ENCODE measurements around the gene COL24A1.

DNA sequence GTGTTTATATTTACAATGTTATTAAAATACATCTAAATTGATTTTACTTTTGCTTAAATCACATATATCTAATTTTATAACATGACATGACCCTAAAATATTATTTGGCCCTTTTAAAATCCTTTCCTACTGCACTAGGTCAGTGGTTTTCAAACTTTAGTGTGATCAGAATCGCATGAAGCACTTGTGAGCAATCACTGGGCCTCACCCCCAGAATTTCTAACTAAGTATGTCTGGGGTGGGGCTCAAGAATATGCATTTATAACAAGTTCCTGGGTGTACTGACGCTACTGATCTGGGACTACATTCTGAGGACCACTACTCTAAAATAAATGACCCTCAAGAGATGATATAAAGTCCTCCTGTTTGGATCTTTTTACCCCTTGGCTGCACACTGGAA lies 8.8 kb downstream of the COL24A1 start:
- TF ChIP-seq, protein P1, sequence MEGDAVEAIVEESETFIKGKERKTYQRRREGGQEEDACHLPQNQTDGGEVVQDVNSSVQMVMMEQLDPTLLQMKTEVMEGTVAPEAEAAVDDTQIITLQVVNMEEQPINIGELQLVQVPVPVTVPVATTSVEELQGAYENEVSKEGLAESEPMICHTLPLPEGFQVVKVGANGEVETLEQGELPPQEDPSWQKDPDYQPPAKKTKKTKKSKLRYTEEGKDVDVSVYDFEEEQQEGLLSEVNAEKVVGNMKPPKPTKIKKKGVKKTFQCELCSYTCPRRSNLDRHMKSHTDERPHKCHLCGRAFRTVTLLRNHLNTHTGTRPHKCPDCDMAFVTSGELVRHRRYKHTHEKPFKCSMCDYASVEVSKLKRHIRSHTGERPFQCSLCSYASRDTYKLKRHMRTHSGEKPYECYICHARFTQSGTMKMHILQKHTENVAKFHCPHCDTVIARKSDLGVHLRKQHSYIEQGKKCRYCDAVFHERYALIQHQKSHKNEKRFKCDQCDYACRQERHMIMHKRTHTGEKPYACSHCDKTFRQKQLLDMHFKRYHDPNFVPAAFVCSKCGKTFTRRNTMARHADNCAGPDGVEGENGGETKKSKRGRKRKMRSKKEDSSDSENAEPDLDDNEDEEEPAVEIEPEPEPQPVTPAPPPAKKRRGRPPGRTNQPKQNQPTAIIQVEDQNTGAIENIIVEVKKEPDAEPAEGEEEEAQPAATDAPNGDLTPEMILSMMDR (IDR thresholded peaks at IDR 0.05), result no peak
- TF ChIP-seq POLR2A (IDR thresholded peaks at IDR 0.05; ENCODE audit: low read depth), result no peak
- TF ChIP-seq POLR2AphosphoS5 (IDR thresholded peaks at IDR 0.05), result no peak
- TF ChIP-seq EP300 (IDR thresholded peaks at IDR 0.05), result no peak
